ENCODE measurements around the gene C2CD3.

Gene C2CD3

DNA sequence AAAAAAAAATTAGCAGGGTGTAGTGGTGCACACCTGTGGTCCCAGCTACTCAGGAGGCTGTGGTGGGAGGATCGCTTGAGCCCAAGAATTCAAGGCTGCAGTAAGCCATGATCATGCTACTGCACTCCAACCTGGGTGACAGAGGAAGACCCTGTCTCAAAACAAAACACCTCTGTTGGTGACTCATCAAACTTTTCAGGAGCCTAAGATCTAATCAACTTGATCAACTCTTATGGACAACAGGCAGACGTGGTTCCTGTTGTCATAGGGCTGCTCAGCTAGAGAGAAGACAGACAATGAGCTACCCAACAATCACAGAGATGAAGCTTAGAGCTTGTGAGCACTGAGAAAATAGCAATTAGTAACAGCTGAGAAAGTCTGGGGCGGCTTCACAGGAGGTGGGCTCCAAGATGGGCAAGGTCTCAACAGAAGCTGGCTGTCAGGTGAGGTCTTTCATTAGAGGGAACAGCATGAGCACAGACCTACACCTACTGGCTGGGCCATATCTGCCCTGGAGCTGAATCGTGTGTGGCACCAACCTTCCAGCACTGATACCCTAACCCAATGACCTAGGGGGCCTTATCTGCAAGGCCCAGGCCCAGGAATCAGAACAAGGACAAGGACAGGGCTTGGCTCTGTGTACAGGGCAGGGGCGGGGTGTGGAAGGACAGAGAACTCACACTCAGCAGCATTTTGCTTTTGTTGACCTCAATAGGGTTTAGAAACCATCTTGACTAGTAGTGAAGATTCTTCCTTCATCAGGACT is 154.7 kb downstream of the C2CD3 start:
- H3K4me3 ChIP-seq (ENCODE audit: low read length) = no peak overlapping the region
- TF ChIP-seq, protein P1, sequence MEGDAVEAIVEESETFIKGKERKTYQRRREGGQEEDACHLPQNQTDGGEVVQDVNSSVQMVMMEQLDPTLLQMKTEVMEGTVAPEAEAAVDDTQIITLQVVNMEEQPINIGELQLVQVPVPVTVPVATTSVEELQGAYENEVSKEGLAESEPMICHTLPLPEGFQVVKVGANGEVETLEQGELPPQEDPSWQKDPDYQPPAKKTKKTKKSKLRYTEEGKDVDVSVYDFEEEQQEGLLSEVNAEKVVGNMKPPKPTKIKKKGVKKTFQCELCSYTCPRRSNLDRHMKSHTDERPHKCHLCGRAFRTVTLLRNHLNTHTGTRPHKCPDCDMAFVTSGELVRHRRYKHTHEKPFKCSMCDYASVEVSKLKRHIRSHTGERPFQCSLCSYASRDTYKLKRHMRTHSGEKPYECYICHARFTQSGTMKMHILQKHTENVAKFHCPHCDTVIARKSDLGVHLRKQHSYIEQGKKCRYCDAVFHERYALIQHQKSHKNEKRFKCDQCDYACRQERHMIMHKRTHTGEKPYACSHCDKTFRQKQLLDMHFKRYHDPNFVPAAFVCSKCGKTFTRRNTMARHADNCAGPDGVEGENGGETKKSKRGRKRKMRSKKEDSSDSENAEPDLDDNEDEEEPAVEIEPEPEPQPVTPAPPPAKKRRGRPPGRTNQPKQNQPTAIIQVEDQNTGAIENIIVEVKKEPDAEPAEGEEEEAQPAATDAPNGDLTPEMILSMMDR (IDR thresholded peaks at IDR 0.05; ENCODE audit: insufficient read depth, low read depth, low read length, missing control alignments) = no peak
- no peak for DNase-seq (ENCODE audit: low read depth)

- no peak overlapping the region for H3K4me3 ChIP-seq (ENCODE audit: low read length)
- DNase-seq (ENCODE audit: low read depth) = no peak
- TF ChIP-seq, protein P1 (IDR thresholded peaks at IDR 0.05; ENCODE audit: insufficient read depth, low read depth, low read length, missing control alignments) = no peak
Measured at GRCh38 chr11:74014880-74015279, 155.9 kb downstream of the C2CD3 start.

DNA sequence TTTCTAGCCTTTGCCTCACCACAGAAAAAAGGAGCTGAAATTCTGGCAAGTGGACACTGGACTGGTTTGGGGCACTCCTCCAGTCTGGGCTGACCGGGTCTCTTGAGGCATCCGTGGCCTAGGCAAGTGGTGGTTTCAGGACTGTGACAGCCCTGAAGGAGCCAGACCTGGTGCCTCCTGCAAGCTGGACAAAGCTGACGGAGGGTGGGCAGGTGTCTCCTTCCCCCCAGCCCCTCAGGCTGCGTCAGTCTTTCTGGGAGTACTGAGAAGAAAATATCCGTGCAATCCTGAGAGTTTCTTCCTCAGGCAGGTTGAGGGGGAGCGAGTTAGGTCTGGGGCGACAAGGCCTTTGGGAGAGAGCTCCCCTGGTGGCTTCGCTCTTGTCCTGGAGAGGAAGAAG is 157.7 kb downstream of the C2CD3 start:
- TF ChIP-seq, protein P1 (IDR thresholded peaks at IDR 0.05; ENCODE audit: insufficient read depth, low read depth, low read length, missing control alignments) = no peak
- no peak overlapping the region for H3K4me3 ChIP-seq (ENCODE audit: low read length)
- no peak for DNase-seq (ENCODE audit: low read depth)

DNA sequence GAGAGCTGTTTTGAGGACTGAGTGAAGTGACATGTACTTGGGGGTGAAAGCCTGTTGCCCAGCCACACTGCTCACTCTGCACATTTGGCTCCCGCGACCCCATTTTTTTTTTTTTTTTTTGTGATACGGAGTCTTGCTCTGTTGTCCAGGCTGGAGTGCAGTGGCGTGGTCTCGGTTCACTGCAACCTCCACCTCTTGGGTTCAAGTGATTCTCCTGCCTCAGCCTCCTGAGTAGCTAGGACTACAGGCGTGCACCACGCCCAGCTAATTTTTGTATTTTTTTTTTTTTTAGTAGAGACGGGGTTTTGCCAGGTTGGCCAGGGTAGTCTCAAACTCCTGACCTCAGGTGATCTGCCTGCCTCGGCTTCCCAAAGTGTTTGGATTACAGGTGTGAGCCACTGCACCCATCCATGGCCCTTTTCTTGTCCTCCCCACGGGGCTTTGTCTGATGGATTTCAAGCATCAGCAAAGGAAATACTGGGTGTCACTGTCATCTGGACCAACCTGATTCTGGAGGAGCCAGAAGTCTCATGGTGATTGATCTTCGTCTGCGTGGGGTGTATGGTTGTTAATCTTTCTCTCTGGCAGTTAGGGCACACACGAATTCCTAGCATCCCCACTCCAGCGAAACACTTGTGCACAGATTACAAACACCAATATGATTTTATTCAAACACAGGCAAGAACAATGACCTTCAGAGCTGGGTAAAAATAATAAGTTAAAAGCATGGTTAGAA is 158.6 kb downstream of the C2CD3 start:
- DNase-seq (ENCODE audit: low read depth) = no peak
- no peak overlapping the region for H3K4me3 ChIP-seq (ENCODE audit: low read length)
- TF ChIP-seq, protein P1 (IDR thresholded peaks at IDR 0.05; ENCODE audit: insufficient read depth, low read depth, low read length, missing control alignments) = no peak

DNA sequence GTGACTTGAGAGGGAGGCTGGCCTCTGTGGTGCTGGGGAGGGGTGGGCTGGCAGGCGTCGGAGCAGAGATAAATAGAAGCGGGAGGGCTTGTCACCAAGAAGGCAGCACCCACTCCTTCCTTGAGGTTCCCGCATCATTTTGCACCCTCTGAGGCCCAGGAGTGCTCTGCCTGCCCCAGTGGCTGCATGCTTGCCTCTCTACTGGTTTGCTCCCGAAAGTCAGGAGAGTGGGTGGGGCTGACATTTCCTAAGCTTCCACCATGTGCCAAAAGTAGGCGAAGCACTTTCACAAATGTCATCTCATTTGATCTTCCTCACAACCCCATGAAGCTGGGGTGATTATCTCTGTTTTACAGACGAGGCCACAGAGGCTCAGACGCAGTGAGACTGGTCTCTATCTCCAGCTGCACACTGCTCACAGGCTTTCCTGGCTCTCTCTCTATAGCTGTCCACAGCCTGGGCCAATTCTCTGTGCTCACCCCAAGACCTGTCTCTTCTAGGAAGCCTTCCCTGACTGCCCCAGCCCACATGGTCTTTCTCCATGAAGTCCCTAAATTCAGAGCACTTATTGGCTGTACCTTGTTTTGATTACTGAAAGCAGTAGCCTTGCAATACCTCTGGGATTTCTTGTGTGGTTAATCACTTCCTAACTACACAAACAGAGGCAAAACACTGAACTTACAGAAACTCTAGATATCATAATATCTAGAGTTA is 159.3 kb downstream of the C2CD3 start:
- TF ChIP-seq, protein P1 (IDR thresholded peaks at IDR 0.05; ENCODE audit: insufficient read depth, low read depth, low read length, missing control alignments) = no peak
- no peak for DNase-seq (ENCODE audit: low read depth)
- no peak overlapping the region for H3K4me3 ChIP-seq (ENCODE audit: low read length)

GRCh38 chr11:74010306-74011300 is 160.2 kb downstream of the C2CD3 start:
- no peak overlapping the region for H3K4me3 ChIP-seq (ENCODE audit: low read length)
- DNase-seq (ENCODE audit: low read depth) = no peak
- TF ChIP-seq, protein P1 (IDR thresholded peaks at IDR 0.05; ENCODE audit: insufficient read depth, low read depth, low read length, missing control alignments) = no peak
